SK-N-SH treated with all-trans-retinoic acid at 6 μM for 48 hours (cell line): ENCODE data around the gene DCDC1.

ENCODE experiments used
- ATAC-seq: fragments of 200-7000 bp; cut with Tn5 transposase; 3 replicates; pipeline ENCODE4 v1.9.1; 2020; ENCODE audit warnings: mild to moderate bottlenecking, moderate library complexity
- BACH2 ChIP-seq: fragments of 250-450 bp; sonication (Bioruptor Pico); IDR thresholded peaks from 2 replicates; pipeline ENCODE4 v1.9.0; 2021; ENCODE audit warnings: mild to moderate bottlenecking, borderline replicate concordance
- CSDC2 ChIP-seq: fragments of 250-450 bp; sonication (Bioruptor Pico); IDR thresholded peaks from 2 replicates; pipeline ENCODE4 v1.5.0; 2020; ENCODE audit warnings: mild to moderate bottlenecking, moderate library complexity
- ESRRG ChIP-seq: fragments of 250-450 bp; sonication (Bioruptor Pico); IDR thresholded peaks from 2 replicates; pipeline ENCODE4 v1.6.1; 2021; ENCODE audit warnings: mild to moderate bottlenecking
- ISL1 ChIP-seq: fragments of 250-450 bp; sonication (Bioruptor Pico); IDR thresholded peaks from 2 replicates; pipeline ENCODE4 v2.1.2; 2022; ENCODE audit warnings: mild to moderate bottlenecking, moderate library complexity
- SNAI2 ChIP-seq: fragments of 250-450 bp; sonication (Bioruptor Pico); IDR thresholded peaks from 2 replicates; pipeline ENCODE4 v1.5.0; 2020; ENCODE audit warnings: mild to moderate bottlenecking, moderate library complexity
- TOX ChIP-seq: fragments of 250-450 bp; sonication (Bioruptor Pico); IDR thresholded peaks from 2 replicates; pipeline ENCODE4 v1.8.0; 2021; ENCODE audit warnings: mild to moderate bottlenecking, moderate library complexity, borderline replicate concordance
- ZC3H10 ChIP-seq: fragments of 250-450 bp; sonication (Bioruptor Pico); IDR thresholded peaks from 2 replicates; pipeline ENCODE4 v1.5.1; 2021; ENCODE audit warnings: mild to moderate bottlenecking, moderate library complexity
- ZNF565 ChIP-seq: fragments of 450-650 bp; formaldehyde crosslinking; conservative IDR thresholded peaks from 2 replicates; pipeline ENCODE4 v1.5.0; 2020; ENCODE audit warnings: low read depth, mild to moderate bottlenecking, moderate library complexity
- ZNF70 ChIP-seq: fragments of 450-650 bp; formaldehyde crosslinking; IDR thresholded peaks from 2 replicates; pipeline ENCODE4 v1.5.0; 2020; ENCODE audit warnings: mild to moderate bottlenecking, moderate library complexity
- ZNF8 ChIP-seq: fragments of 450-650 bp; formaldehyde crosslinking; IDR thresholded peaks from 2 replicates; pipeline ENCODE4 v1.5.0; 2020; ENCODE audit warnings: mild to moderate bottlenecking, moderate library complexity
- TF ChIP-seq, protein P1 (sequence below): fragments of 250-450 bp; sonication (Bioruptor Pico); IDR thresholded peaks from 2 replicates; pipeline ENCODE4 v1.5.0; 2020; ENCODE audit warnings: mild to moderate bottlenecking, moderate library complexity
- TF ChIP-seq, protein P2 (sequence below): fragments of 250-450 bp; sonication (Bioruptor Pico); IDR thresholded peaks from 2 replicates; pipeline ENCODE4 v1.8.0; 2020; ENCODE audit warnings: mild to moderate bottlenecking, moderate library complexity, borderline replicate concordance
- TF ChIP-seq, protein P3 (sequence below): fragments of 250-450 bp; sonication (Bioruptor Pico); IDR thresholded peaks from 2 replicates; pipeline ENCODE4 v1.8.0; 2021; ENCODE audit warnings: low read depth, mild to moderate bottlenecking, moderate library complexity, borderline replicate concordance

The DCDC1 gene

DNA sequence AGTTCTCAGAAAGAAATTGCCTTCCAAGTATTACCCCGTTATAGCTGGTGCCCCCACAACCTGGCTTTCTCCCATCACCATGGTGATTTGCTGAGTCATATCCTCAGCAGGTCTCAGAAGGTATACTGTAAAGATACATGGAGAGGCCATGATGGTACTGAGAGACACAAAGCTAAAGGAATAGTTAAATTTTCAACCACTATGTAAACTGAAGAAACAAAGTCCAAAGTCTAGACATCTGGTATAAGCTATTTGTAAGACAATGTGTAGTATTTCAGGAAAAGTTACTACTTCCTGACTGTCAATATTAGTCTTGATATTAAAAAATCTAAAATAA is 377.1 kb downstream of the DCDC1 start:
- TF ChIP-seq SNAI2 (CRISPR knock-in tag) (no peak), ESRRG (CRISPR knock-in tag) (no peak), ZNF70 (CRISPR knock-in tag) (no peak), ZC3H10 (no peak)
- TF ChIP-seq, protein P1, sequence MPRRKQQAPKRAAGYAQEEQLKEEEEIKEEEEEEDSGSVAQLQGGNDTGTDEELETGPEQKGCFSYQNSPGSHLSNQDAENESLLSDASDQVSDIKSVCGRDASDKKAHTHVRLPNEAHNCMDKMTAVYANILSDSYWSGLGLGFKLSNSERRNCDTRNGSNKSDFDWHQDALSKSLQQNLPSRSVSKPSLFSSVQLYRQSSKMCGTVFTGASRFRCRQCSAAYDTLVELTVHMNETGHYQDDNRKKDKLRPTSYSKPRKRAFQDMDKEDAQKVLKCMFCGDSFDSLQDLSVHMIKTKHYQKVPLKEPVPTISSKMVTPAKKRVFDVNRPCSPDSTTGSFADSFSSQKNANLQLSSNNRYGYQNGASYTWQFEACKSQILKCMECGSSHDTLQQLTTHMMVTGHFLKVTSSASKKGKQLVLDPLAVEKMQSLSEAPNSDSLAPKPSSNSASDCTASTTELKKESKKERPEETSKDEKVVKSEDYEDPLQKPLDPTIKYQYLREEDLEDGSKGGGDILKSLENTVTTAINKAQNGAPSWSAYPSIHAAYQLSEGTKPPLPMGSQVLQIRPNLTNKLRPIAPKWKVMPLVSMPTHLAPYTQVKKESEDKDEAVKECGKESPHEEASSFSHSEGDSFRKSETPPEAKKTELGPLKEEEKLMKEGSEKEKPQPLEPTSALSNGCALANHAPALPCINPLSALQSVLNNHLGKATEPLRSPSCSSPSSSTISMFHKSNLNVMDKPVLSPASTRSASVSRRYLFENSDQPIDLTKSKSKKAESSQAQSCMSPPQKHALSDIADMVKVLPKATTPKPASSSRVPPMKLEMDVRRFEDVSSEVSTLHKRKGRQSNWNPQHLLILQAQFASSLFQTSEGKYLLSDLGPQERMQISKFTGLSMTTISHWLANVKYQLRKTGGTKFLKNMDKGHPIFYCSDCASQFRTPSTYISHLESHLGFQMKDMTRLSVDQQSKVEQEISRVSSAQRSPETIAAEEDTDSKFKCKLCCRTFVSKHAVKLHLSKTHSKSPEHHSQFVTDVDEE, result no peak
- TF ChIP-seq, protein P2, sequence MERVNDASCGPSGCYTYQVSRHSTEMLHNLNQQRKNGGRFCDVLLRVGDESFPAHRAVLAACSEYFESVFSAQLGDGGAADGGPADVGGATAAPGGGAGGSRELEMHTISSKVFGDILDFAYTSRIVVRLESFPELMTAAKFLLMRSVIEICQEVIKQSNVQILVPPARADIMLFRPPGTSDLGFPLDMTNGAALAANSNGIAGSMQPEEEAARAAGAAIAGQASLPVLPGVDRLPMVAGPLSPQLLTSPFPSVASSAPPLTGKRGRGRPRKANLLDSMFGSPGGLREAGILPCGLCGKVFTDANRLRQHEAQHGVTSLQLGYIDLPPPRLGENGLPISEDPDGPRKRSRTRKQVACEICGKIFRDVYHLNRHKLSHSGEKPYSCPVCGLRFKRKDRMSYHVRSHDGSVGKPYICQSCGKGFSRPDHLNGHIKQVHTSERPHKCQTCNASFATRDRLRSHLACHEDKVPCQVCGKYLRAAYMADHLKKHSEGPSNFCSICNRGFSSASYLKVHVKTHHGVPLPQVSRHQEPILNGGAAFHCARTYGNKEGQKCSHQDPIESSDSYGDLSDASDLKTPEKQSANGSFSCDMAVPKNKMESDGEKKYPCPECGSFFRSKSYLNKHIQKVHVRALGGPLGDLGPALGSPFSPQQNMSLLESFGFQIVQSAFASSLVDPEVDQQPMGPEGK (CRISPR knock-in tag), result no peak
- TF ChIP-seq, all 23 proteins: peak for 0
- ATAC-seq, result no peak

DNA sequence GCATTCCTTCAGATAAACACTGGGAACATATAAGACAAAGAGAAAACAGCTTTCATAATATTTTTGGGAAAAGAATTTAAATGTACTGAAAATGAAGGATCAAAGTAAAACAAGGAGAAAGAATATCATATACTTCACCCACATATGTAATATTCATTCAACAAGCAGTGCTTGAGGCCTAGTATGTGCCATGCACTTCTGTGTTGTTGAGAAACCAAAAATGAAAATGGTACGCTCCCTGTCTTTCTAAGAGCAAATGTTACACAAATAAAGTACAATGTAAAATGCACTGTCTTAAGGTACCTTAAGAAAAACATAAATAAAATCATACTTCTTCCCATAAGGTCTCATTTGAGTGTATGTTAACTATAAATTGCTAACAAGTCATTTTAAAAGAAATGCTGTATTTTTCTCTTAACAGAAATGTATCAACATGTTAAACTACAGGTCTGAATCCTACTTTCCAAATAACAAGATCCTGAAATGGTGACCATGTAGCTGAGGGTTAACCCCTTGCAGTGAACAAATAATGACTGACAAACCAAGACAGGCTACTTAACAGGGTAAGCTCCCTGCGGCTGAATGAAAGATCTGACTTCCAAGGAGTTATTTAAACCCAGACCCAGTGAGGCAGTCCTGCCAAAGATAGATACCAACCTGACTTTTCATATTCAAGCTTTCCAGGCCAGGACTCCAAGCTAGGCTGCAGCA is 377.6 kb downstream of the DCDC1 start:
- no peak for ATAC-seq
- TF ChIP-seq ESRRG (CRISPR knock-in tag) (no peak), ISL1 (no peak), CSDC2 (CRISPR knock-in tag) (no peak)

DNA sequence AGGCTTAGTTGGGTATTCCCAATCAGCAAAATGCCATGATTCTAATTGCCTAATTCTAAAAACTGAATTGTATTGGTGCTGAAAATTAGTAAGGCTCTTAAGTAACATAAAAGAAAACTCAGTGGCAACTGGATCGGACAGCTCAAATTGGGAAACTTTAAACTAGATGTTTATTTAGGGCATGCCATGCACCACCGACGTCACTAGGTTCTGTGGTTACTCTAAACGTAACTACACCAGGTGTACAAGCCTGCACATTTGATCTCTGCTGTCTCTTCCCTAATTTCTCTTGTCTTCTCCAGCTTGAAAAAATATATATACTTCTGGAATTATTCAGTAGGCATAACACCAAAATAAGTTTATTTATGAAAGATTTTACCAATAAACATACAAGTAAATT is 378.2 kb downstream of the DCDC1 start:
- TF ChIP-seq, protein P2 (CRISPR knock-in tag), result no peak
- no peak for TF ChIP-seq ISL1
- TF ChIP-seq, protein P3, sequence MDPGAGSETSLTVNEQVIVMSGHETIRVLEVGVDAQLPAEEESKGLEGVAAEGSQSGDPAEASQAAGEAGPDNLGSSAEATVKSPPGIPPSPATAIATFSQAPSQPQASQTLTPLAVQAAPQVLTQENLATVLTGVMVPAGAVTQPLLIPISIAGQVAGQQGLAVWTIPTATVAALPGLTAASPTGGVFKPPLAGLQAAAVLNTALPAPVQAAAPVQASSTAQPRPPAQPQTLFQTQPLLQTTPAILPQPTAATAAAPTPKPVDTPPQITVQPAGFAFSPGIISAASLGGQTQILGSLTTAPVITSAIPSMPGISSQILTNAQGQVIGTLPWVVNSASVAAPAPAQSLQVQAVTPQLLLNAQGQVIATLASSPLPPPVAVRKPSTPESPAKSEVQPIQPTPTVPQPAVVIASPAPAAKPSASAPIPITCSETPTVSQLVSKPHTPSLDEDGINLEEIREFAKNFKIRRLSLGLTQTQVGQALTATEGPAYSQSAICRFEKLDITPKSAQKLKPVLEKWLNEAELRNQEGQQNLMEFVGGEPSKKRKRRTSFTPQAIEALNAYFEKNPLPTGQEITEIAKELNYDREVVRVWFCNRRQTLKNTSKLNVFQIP (CRISPR knock-in tag), result no peak
- TF ChIP-seq SNAI2 (CRISPR knock-in tag), result no peak
- no peak for TF ChIP-seq ZC3H10
- TF ChIP-seq ZNF8 (CRISPR knock-in tag), result no peak
- TF ChIP-seq, all 23 proteins: peak for 0
- no peak for ATAC-seq

- ATAC-seq, result no peak
- TF ChIP-seq ZNF565 (CRISPR knock-in tag), result no peak
- no peak for TF ChIP-seq CSDC2 (CRISPR knock-in tag)
- TF ChIP-seq, protein P3 (CRISPR knock-in tag), result no peak
- no peak for TF ChIP-seq TOX (CRISPR knock-in tag)
- TF ChIP-seq, protein P1, result no peak
- TF ChIP-seq BACH2, result no peak
- TF ChIP-seq ESRRG (CRISPR knock-in tag), result no peak
These were observed 378.8 kb downstream of the DCDC1 start for GRCh38 chr11:30990625-30991296.
